Osteoblast (primary cell): Measurements from ENCODE around the gene C2CD3. TPM values are rescaled to one million over a fixed set of nuclear protein-coding genes. Genes with fewer than 3 reads are reported as not detected.

ENCODE experiments used
- DNase-seq: peaks from one replicate; pipeline ENCODE4 v3.0.0; 2011; ENCODE audit warnings: low spot score, mixed read lengths; ENCODE audit not compliant: insufficient read length; ENCODE audit errors: missing footprints
- H2AFZ ChIP-seq: 2 replicates; pipeline ENCODE4 v1.6.0; 2011; ENCODE audit warnings: mild to moderate bottlenecking, low read length
- H3K27ac ChIP-seq: 2 replicates; pipeline ENCODE4 v1.5.1; 2011; ENCODE audit warnings: mild to moderate bottlenecking, low read depth, low read length, moderate library complexity
- H3K27me3 ChIP-seq: 2 replicates; pipeline ENCODE4 v1.6.0; 2012; ENCODE audit warnings: mild to moderate bottlenecking, control low read depth, inconsistent platforms, low read length, moderate library complexity; ENCODE audit not compliant: insufficient read depth
- H3K36me3 ChIP-seq: 2 replicates; pipeline ENCODE4 v1.5.1; 2011; ENCODE audit warnings: mild to moderate bottlenecking, low read length, control low read depth, moderate library complexity; ENCODE audit not compliant: insufficient read depth
- H3K4me1 ChIP-seq: 2 replicates; pipeline ENCODE4 v1.5.1; 2011; ENCODE audit warnings: mild to moderate bottlenecking, low read length, control low read depth, moderate library complexity; ENCODE audit not compliant: insufficient read depth
- H3K4me2 ChIP-seq: 2 replicates; pipeline ENCODE4 v1.6.0; 2011; ENCODE audit warnings: mild to moderate bottlenecking, low read length; ENCODE audit not compliant: insufficient read depth
- H3K4me3 ChIP-seq: fragments of 200-600 bp; sonication (generic); 3 replicates; pipeline ENCODE4 v1.5.1; 2012; ENCODE audit warnings: mild to moderate bottlenecking, low read length, inconsistent platforms; ENCODE audit not compliant: insufficient read depth
- H3K79me2 ChIP-seq: 2 replicates; pipeline ENCODE4 v1.6.0; 2012; ENCODE audit warnings: mild to moderate bottlenecking, low read length, control low read depth, inconsistent platforms; ENCODE audit not compliant: insufficient read depth
- H3K9me3 ChIP-seq: 2 replicates; pipeline ENCODE4 v1.5.1; 2011; ENCODE audit warnings: low read depth, low read length, control low read depth
- H4K20me1 ChIP-seq: 2 replicates; pipeline ENCODE4 v1.6.0; 2012; ENCODE audit warnings: mild to moderate bottlenecking, low read length, control low read depth; ENCODE audit not compliant: insufficient read depth
- total RNA-seq: library from RNA; depleted of rRNA; stranded (reverse); fragments of >200 nt; gene quantifications from 2 replicates; pipeline ENCODE4 v1.2.3, GENCODE V29; 2012
- TF ChIP-seq, protein P1 (sequence below): IDR thresholded peaks from 2 replicates; pipeline ENCODE4 v1.5.1; 2011; ENCODE audit warnings: mild to moderate bottlenecking, low read depth, low read length, moderate library complexity; ENCODE audit errors: extremely low read depth

C2CD3 gene
- total RNA-seq, 1 donor, result 14.1 TPM

DNA sequence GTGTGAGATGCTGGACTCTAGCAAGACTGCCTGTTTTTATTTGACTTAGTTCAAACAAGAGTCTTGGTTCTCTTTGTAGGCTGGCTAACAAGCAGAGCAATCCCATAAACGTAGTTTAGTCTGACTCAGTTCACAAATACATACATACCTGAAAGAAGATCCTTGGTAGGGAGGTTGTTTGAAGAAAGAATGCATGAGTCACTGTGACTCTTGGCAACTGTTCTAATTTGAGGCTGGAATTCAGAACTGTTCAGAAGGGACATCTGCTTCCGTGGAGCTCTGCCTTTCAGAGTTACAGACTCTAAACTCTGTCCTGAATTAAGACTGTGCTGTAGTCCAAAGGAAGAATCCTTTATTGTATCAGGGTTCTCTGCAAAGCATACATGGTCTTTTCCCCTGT is 32.2 kb downstream of the C2CD3 start:
- peak overlapping the region; percentile 64 for H3K4me2 ChIP-seq
- no peak overlapping the region for H2AFZ ChIP-seq
- H3K36me3 ChIP-seq, result peaks cover 3% of the 10 kb centered on the region
- H3K79me2 ChIP-seq, result peaks cover 7% of the 10 kb centered on the region
- H3K9me3 ChIP-seq, result no peaks in the 10 kb centered on the region
- H3K27me3 ChIP-seq, result no peaks in the 10 kb centered on the region
- H3K27ac ChIP-seq, result peak overlapping the region; percentile 75
- TF ChIP-seq, protein P1, sequence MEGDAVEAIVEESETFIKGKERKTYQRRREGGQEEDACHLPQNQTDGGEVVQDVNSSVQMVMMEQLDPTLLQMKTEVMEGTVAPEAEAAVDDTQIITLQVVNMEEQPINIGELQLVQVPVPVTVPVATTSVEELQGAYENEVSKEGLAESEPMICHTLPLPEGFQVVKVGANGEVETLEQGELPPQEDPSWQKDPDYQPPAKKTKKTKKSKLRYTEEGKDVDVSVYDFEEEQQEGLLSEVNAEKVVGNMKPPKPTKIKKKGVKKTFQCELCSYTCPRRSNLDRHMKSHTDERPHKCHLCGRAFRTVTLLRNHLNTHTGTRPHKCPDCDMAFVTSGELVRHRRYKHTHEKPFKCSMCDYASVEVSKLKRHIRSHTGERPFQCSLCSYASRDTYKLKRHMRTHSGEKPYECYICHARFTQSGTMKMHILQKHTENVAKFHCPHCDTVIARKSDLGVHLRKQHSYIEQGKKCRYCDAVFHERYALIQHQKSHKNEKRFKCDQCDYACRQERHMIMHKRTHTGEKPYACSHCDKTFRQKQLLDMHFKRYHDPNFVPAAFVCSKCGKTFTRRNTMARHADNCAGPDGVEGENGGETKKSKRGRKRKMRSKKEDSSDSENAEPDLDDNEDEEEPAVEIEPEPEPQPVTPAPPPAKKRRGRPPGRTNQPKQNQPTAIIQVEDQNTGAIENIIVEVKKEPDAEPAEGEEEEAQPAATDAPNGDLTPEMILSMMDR, result no peak
- H3K4me1 ChIP-seq, result peaks cover 39% of the 10 kb centered on the region
- no peaks in the 10 kb centered on the region for H4K20me1 ChIP-seq
- H3K4me3 ChIP-seq, result peak overlapping the region; percentile 14
- peak; percentile 76 for DNase-seq

DNA sequence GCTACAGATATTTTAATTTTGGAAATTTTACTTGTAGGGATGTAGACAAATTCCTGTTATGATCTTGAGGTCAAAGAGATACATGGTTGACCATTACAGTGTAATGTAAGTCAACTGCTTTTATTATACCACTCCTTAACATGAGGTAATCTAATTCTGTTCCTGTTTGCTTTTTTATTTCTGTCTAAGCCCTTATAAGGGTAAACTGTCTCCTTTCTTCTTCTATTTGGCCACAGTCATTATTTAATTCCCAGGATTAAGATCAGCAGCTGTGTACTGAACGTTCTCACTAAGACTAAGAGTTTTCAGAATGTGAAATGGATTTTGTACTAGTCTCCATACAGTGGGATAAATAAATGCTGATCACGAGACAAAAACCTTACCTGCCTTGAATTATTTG is 32.8 kb downstream of the C2CD3 start:
- Histone ChIP-seq H3K27me3 (no peaks in the 10 kb centered on the region), H2AFZ (no peak overlapping the region), H3K36me3 (peaks cover 3% of the 10 kb centered on the region), H3K27ac (peak overlapping the region; percentile 75), H3K4me3 (no peak overlapping the region), H4K20me1 (no peaks in the 10 kb centered on the region), H3K4me2 (peak overlapping the region; percentile 64), H3K9me3 (no peaks in the 10 kb centered on the region), H3K79me2 (peaks cover 7% of the 10 kb centered on the region), H3K4me1 (peaks cover 39% of the 10 kb centered on the region)
- no peak for DNase-seq
- TF ChIP-seq, protein P1, result no peak

DNA sequence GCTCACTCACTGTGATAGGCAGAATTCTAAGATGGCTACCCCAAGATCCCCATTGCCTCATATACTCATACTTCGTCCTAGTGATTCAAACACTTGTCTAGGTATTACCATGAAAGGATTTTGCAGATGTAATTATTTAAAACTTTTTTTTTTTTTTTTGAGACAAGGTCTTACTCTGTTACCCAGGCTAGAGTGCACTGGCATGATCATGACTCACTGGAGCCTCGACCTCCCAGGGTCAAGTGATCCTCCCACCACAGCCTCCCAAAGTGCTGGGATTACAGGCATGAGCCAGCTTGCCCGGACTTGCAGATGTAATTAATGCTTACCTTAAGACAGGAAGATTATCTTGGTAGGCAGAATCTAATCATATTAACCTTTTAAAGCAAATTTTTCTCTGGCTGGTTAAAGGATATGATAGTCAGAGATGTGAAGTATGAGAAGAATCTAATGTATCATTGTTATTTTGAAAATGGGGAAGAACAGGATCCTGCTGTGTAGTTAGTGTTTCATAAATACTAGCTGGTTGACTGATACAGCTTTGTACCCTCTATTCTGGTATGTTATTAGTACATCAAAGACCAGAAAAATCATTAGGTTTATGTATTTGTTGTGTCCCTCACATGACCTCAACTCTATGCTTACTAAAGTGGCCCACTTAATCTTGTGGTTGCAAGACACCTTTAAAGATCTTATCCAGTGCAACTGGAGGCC is 35.5 kb downstream of the C2CD3 start:
- no peak overlapping the region for H2AFZ ChIP-seq
- no peak for DNase-seq
- peaks cover 28% of the 10 kb centered on the region for H3K4me1 ChIP-seq
- no peaks in the 10 kb centered on the region for H3K79me2 ChIP-seq
- no peaks in the 10 kb centered on the region for H3K9me3 ChIP-seq
- TF ChIP-seq, protein P1, result no peak
- peaks cover 3% of the 10 kb centered on the region for H3K36me3 ChIP-seq
- H3K4me2 ChIP-seq, result no peak overlapping the region
- no peaks in the 10 kb centered on the region for H3K27me3 ChIP-seq
- H4K20me1 ChIP-seq, result no peaks in the 10 kb centered on the region
- no peak overlapping the region for H3K4me3 ChIP-seq
- peak overlapping the region; percentile 15 for H3K27ac ChIP-seq

DNA sequence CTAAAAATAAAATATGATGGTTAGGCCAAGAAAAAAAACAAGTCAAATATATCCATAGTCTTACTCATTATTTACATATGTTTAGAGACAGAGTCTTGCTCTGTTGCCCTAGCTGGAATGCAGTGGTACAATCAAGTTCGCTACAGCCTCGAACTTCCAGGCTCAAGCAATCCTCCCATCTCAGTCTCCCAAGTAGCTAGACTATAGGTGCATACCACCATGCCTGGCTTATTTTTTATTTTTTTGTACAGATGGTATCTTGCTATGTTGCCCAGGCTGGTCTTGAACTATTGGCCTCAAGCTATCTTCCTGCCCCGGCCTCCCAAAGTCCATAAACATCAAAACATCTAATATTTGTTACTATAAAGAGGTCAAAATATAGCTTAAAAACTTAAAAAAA is 36.1 kb downstream of the C2CD3 start:
- H3K4me1 ChIP-seq, result peaks cover 28% of the 10 kb centered on the region
- no peaks in the 10 kb centered on the region for H4K20me1 ChIP-seq
- H3K4me3 ChIP-seq, result no peak overlapping the region
- TF ChIP-seq, protein P1, result no peak
- H2AFZ ChIP-seq, result no peak overlapping the region
- no peak for DNase-seq
- peaks cover 3% of the 10 kb centered on the region for H3K36me3 ChIP-seq
- H3K4me2 ChIP-seq, result no peak overlapping the region
- peak overlapping the region; percentile 15 for H3K27ac ChIP-seq
- no peaks in the 10 kb centered on the region for H3K27me3 ChIP-seq
- H3K9me3 ChIP-seq, result no peaks in the 10 kb centered on the region
- H3K79me2 ChIP-seq, result no peaks in the 10 kb centered on the region
